Fibroblast of lung (primary cell): ENCODE data around the gene PLXNA4.

Source experiments
- CTCF ChIP-seq, 2 donors: IDR thresholded peaks in 1 of 2; conservative IDR thresholded peaks in 1 of 2; 1 replicate in 1 of 2; 2 replicates in 1 of 2; pipeline ENCODE4 v1.5.1; 2011 to 2012; ENCODE audit warnings: low read length in 2 of 2, control low read depth in 1 of 2, inconsistent platforms in 1 of 2, low read depth in 1 of 2, mild to moderate bottlenecking in 1 of 2
- EZH2 ChIP-seq: IDR thresholded peaks from 2 replicates; pipeline ENCODE4 v1.5.1; 2012; ENCODE audit warnings: low read length, control low read depth, mild to moderate bottlenecking; ENCODE audit errors: missing control alignments

GRCh38 chr7:132579260-132579899 is 3.1 kb upstream of the PLXNA4 start:
- TF ChIP-seq CTCF (conservative IDR thresholded peaks at IDR 0.05 in 1 of 2, IDR thresholded peaks at IDR 0.05 in 1 of 2; ENCODE audit: low read depth in 1 of 2, low read length in 2 of 2), result no peak
- TF ChIP-seq EZH2, result no peak
